ENCODE data around the gene CR1. TPM values are rescaled to one million over a fixed set of nuclear protein-coding genes. Genes with fewer than 3 reads are reported as not detected.
"Not testable (repeated sequence)": the region's sequence is repeated elsewhere in the genome, so short reads cannot be mapped to it uniquely, and the experiment has no call there.

The CR1 gene
- total and polyA plus RNA-seq, 9 donors: 0.25 to 5.8 (median 1.2) TPM

GRCh38 chr1:207619871-207620542 is 124.0 kb downstream of the CR1 start:
- Histone ChIP-seq H3K4me1 (ENCODE audit: insufficient read depth) (no peaks in the 10 kb centered on the region), H3K9me3 (no peaks in the 10 kb centered on the region), H3K4me3 (no peak overlapping the region), H3K27me3 (no peaks in the 10 kb centered on the region), H3K27ac (no peak overlapping the region), H3K36me3 (no peaks in the 10 kb centered on the region)
- intact Hi-C loops (cut with DNase I): no loop called here
- TF ChIP-seq EP300 (IDR thresholded peaks at IDR 0.05) (no peak), CTCF (IDR thresholded peaks at IDR 0.05) (peak; percentile 14 to 26 (median 20))
- DNase-seq: peak in 1 of 5 donors; percentile 10
- WGBS, 3 donors: 42 to 47% (median 45%) methylated on average over 7 of the region's 7 CpGs

GRCh38 chr1:207620543-207620893 is 124.6 kb downstream of the CR1 start:
- 84 to 94% (median 94%) methylated on average over 2 of the region's 2 CpGs for WGBS, 3 donors
- intact Hi-C loops (cut with DNase I): no loop called here
- no peaks in the 10 kb centered on the region for H3K27me3 ChIP-seq
- H3K27ac ChIP-seq: no peak overlapping the region
- no peaks in the 10 kb centered on the region for H3K36me3 ChIP-seq
- H3K4me3 ChIP-seq: no peak overlapping the region
- H3K4me1 ChIP-seq (ENCODE audit: insufficient read depth): no peaks in the 10 kb centered on the region
- TF ChIP-seq CTCF (IDR thresholded peaks at IDR 0.05) (no peak), EP300 (IDR thresholded peaks at IDR 0.05) (no peak)
- no peak for DNase-seq
- H3K9me3 ChIP-seq: no peaks in the 10 kb centered on the region

GRCh38 chr1:207625504-207626071 is 129.6 kb downstream of the CR1 start:
- H3K27ac ChIP-seq; H3K4me3 ChIP-seq; H3K4me1 ChIP-seq (ENCODE audit: insufficient read depth); H3K9me3 ChIP-seq; DNase-seq; H3K27me3 ChIP-seq; H3K36me3 ChIP-seq; intact Hi-C loops (cut with DNase I): not testable (repeated sequence)
- WGBS, 3 donors: 75 to 95% (median 82%) methylated on average over 1 of the region's 1 CpG

GRCh38 chr1:207626972-207627337 is 131.0 kb downstream of the CR1 start:
- Histone ChIP-seq H3K9me3 (no peaks in the 10 kb centered on the region), H3K4me3 (no peak overlapping the region), H3K36me3 (no peaks in the 10 kb centered on the region), H3K27ac (no peak overlapping the region), H3K4me1 (ENCODE audit: insufficient read depth) (no peaks in the 10 kb centered on the region), H3K27me3 (no peaks in the 10 kb centered on the region)
- DNase-seq: no peak
- intact Hi-C loops (cut with DNase I): no loop called here
- WGBS, 3 donors: 91 to 98% (median 98%) methylated on average over 1 of the region's 1 CpG
- TF ChIP-seq POLR2A (IDR thresholded peaks at IDR 0.05) (no peak), CTCF (IDR thresholded peaks at IDR 0.05) (no peak), EP300 (IDR thresholded peaks at IDR 0.05) (no peak)

- Histone ChIP-seq H3K27ac (no peak overlapping the region), H3K4me1 (ENCODE audit: insufficient read depth) (no peaks in the 10 kb centered on the region), H3K36me3 (no peaks in the 10 kb centered on the region), H3K4me3 (no peak overlapping the region), H3K27me3 (no peaks in the 10 kb centered on the region), H3K9me3 (no peaks in the 10 kb centered on the region)
- WGBS, 3 donors: 78 to 88% (median 81%) methylated on average over 2 of the region's 2 CpGs
- DNase-seq: no peak
- TF ChIP-seq CTCF (IDR thresholded peaks at IDR 0.05) (no peak), POLR2A (IDR thresholded peaks at IDR 0.05) (no peak), EP300 (IDR thresholded peaks at IDR 0.05) (no peak)
- intact Hi-C loops (cut with DNase I): no loop called here
Observed at GRCh38 chr1:207627496-207627895, 131.5 kb downstream of the CR1 start.

Data from ovary (tissue), 9 donors.